ENCODE measurements around the gene PDCD1.

GRCh38 chr2:241822264-241822623, 36.5 kb downstream of the PDCD1 start:
- TF ChIP-seq CTCF (IDR thresholded peaks at IDR 0.05) (no peak), POLR2A (IDR thresholded peaks at IDR 0.05) (no peak)

Data from esophagus squamous epithelium (tissue), 4 donors.